H9 (cell line): ENCODE measurements around the gene ODF4. TPM values are rescaled to one million over a fixed set of nuclear protein-coding genes. Genes with fewer than 3 reads are reported as not detected.
A peak's percentile ranks its signal among the peaks of the same experiment; 100 is the strongest.

Experiments used
- DNase-seq: peaks from one replicate; pipeline ENCODE4 v3.0.0-alpha.2; 2017
- H2AFZ ChIP-seq: one replicate; pipeline ENCODE4 v1.6.1; 2013; ENCODE audit warnings: mild to moderate bottlenecking, low read length, control low read depth, moderate library complexity
- H2AK5ac ChIP-seq: 2 replicates; pipeline ENCODE4 v1.6.1; 2013; ENCODE audit warnings: low read length, control low read depth, mixed read lengths; ENCODE audit not compliant: insufficient read length
- H2BK120ac ChIP-seq: one replicate; pipeline ENCODE4 v1.6.1; 2013; ENCODE audit warnings: low read depth, mild to moderate bottlenecking, low read length, control low read depth, inconsistent platforms; ENCODE audit not compliant: poor library complexity, severe bottlenecking
- H2BK12ac ChIP-seq: 2 replicates; pipeline ENCODE4 v1.6.1; 2013; ENCODE audit warnings: low read length, control low read depth, mixed read lengths, low read depth; ENCODE audit not compliant: insufficient read length
- H2BK15ac ChIP-seq: 2 replicates; pipeline ENCODE4 v1.6.1; 2013; ENCODE audit warnings: low read depth, low read length, control low read depth
- H2BK20ac ChIP-seq: one replicate; pipeline ENCODE4 v1.6.1; 2013; ENCODE audit warnings: low read depth, mild to moderate bottlenecking, low read length, control low read depth, inconsistent platforms; ENCODE audit not compliant: poor library complexity, severe bottlenecking
- H2BK5ac ChIP-seq: 2 replicates; pipeline ENCODE4 v1.6.1; 2013; ENCODE audit warnings: low read length, control low read depth, mixed read lengths; ENCODE audit not compliant: insufficient read length
- H3K14ac ChIP-seq: 2 replicates; pipeline ENCODE4 v1.6.1; 2013; ENCODE audit warnings: low read length, control low read depth; ENCODE audit not compliant: insufficient read depth
- H3K18ac ChIP-seq: 2 replicates; pipeline ENCODE4 v1.6.1; 2013; ENCODE audit warnings: low read depth, mild to moderate bottlenecking, mixed read lengths, low read length, control low read depth; ENCODE audit not compliant: insufficient read length
- H3K23ac ChIP-seq: 2 replicates; pipeline ENCODE4 v1.6.1; 2013; ENCODE audit warnings: low read length, control low read depth, mixed read lengths, low read depth; ENCODE audit not compliant: insufficient read length
- H3K23me2 ChIP-seq: 2 replicates; pipeline ENCODE4 v1.6.1; 2013; ENCODE audit warnings: low read depth, mild to moderate bottlenecking, mixed read lengths, low read length, control low read depth; ENCODE audit not compliant: insufficient read length, poor library complexity, severe bottlenecking
- H3K27ac ChIP-seq: 2 replicates; pipeline ENCODE4 v1.5.1; 2013; ENCODE audit warnings: low read length, control low read depth, mixed read lengths, low read depth; ENCODE audit not compliant: insufficient read length
- H3K27me3 ChIP-seq: 2 replicates; pipeline ENCODE4 v1.6.1; 2013; ENCODE audit warnings: low read length, control low read depth, inconsistent platforms; ENCODE audit not compliant: insufficient read depth
- H3K4ac ChIP-seq: 2 replicates; pipeline ENCODE4 v1.6.1; 2013; ENCODE audit warnings: low read depth, mild to moderate bottlenecking, control low read depth, inconsistent platforms, low read length, moderate library complexity
- H3K4me1 ChIP-seq: 2 replicates; pipeline ENCODE4 v1.6.1; 2013; ENCODE audit warnings: low read length, control low read depth, inconsistent platforms; ENCODE audit not compliant: insufficient read depth
- H3K4me2 ChIP-seq: 2 replicates; pipeline ENCODE4 v1.6.1; 2013; ENCODE audit warnings: low read length, control low read depth, mixed read lengths; ENCODE audit not compliant: insufficient read length, insufficient read depth
- H3K56ac ChIP-seq: 2 replicates; pipeline ENCODE4 v1.6.1; 2013; ENCODE audit warnings: low read depth, mild to moderate bottlenecking, mixed read lengths, low read length, control low read depth; ENCODE audit not compliant: insufficient read length
- H3K79me1 ChIP-seq: 2 replicates; pipeline ENCODE4 v1.6.1; 2013; ENCODE audit warnings: low read depth, mild to moderate bottlenecking, moderate library complexity, low read length, control low read depth, inconsistent platforms; ENCODE audit not compliant: insufficient read depth, poor library complexity, severe bottlenecking
- H3K79me2 ChIP-seq: 2 replicates; pipeline ENCODE4 v1.6.1; 2013; ENCODE audit warnings: low read length, control low read depth, inconsistent platforms; ENCODE audit not compliant: insufficient read depth
- H3K9ac ChIP-seq: 2 replicates; pipeline ENCODE4 v1.6.1; 2013; ENCODE audit warnings: low read length, control low read depth, mixed read lengths; ENCODE audit not compliant: insufficient read length; ENCODE audit errors: extremely low read depth
- H3K9me3 ChIP-seq: one replicate; pipeline ENCODE4 v1.6.1; 2013; ENCODE audit warnings: low read depth, low read length, inconsistent platforms; ENCODE audit not compliant: control insufficient read depth
- H3T11ph ChIP-seq: one replicate; pipeline ENCODE4 v1.6.1; 2013; ENCODE audit warnings: mild to moderate bottlenecking, low read length, control low read depth, inconsistent platforms
- H4K20me1 ChIP-seq: one replicate; pipeline ENCODE4 v1.6.1; 2013; ENCODE audit not compliant: control insufficient read depth, insufficient read length, insufficient read depth
- H4K5ac ChIP-seq: 2 replicates; pipeline ENCODE4 v1.6.1; 2013; ENCODE audit warnings: low read depth, mild to moderate bottlenecking, mixed read lengths, low read length, control low read depth; ENCODE audit not compliant: insufficient read length
- H4K8ac ChIP-seq: replicated peaks from 2 replicates; pipeline ENCODE4 v1.6.1; 2013; ENCODE audit warnings: low read length, control low read depth, mixed read lengths, low read depth; ENCODE audit not compliant: insufficient read length
- H4K91ac ChIP-seq: 2 replicates; pipeline ENCODE4 v1.6.1; 2013; ENCODE audit warnings: low read depth, mild to moderate bottlenecking, moderate library complexity, mixed read lengths, low read length, control low read depth; ENCODE audit not compliant: insufficient read length
- H3K27ac Mint-ChIP-seq, 3 experiments: 2 replicates in 2 of 3; 3 replicates in 1 of 3; pipeline ENCODE4 v1.8.0; 2020 to 2021; ENCODE audit warnings: mixed read lengths in 3 of 3, mild to moderate bottlenecking in 1 of 3, moderate library complexity in 1 of 3
- H3K27me3 Mint-ChIP-seq: 2 replicates; pipeline ENCODE4 v1.8.0; 2021; ENCODE audit warnings: low read depth, mild to moderate bottlenecking, moderate library complexity, mixed read lengths
- H3K36me3 Mint-ChIP-seq, 3 experiments: 2 replicates in 2 of 3; 3 replicates in 1 of 3; pipeline ENCODE4 v1.8.0; 2020 to 2021; ENCODE audit warnings: low read depth in 3 of 3, mixed read lengths in 3 of 3; ENCODE audit not compliant: insufficient read depth in 1 of 3
- H3K4me1 Mint-ChIP-seq, 2 experiments: 2 replicates each; pipeline ENCODE4 v1.8.0; 2020; ENCODE audit warnings: mixed read lengths in 2 of 2
- H3K4me3 Mint-ChIP-seq, 2 experiments: 2 replicates in 1 of 2; 3 replicates in 1 of 2; pipeline ENCODE4 v1.8.0; 2020 to 2021; ENCODE audit warnings: mild to moderate bottlenecking in 2 of 2, mixed read lengths in 2 of 2, moderate library complexity in 1 of 2
- H3K9me3 Mint-ChIP-seq, 2 experiments: 2 replicates in 1 of 2; 3 replicates in 1 of 2; pipeline ENCODE4 v1.8.0; 2020; ENCODE audit warnings: mild to moderate bottlenecking in 2 of 2, mixed read lengths in 2 of 2, moderate library complexity in 1 of 2
- WGBS: extraction: QIAGEN DNeasy Blood & Tissue Kit; methylation state at CpG from one replicate; pipeline ENCODE4 v1.1.7; 2013; ENCODE audit warnings: missing lambda C conversion rate, low lambda C conversion rate, mixed read lengths; ENCODE audit not compliant: insufficient read length; ENCODE audit errors: extremely low coverage; 5-methylcytosine and 5-hydroxymethylcytosine counted together
- total RNA-seq: library from RNA; stranded (reverse); gene quantifications from 2 replicates; pipeline ENCODE4 v1.2.1, GENCODE V29; 2021
- TF ChIP-seq, protein P1 (sequence below): fragments of 200-600 bp; sonication (generic); conservative IDR thresholded peaks from 3 replicates; pipeline ENCODE4 v1.8.0; 2021; ENCODE audit warnings: antibody characterized with exemption, mild to moderate bottlenecking

The ODF4 gene
- total RNA-seq, 1 experiment from 2014 or later: not detected

DNA sequence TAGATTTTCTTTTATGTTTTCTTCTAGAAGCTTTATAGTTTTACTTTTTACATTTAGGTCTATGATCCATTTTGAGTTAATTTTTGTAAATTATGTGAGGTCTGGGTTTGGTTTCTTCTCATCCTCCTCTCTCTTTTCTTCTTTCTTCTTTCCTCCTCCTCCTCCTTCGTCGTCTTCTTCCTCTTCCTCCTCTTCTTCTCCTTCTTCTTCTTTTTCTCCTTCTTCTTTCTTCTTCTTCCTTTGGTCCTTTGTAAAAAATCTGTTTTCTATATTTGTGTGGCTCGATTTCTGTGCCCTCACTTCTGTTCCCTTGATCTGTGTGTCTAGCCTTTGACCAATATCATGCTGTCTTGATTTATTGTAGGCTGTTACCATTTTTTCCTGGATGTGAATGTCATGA, 39.4 kb upstream of the ODF4 start:
- Histone ChIP-seq H2BK20ac (no peak overlapping the region), H3K4ac (no peak overlapping the region), H3K27me3 (no peaks in the 10 kb centered on the region), H2AFZ (no peak overlapping the region), H3K79me1 (no peaks in the 10 kb centered on the region), H3K27ac (no peak overlapping the region), H3K14ac (no peak overlapping the region), H3K79me2 (no peaks in the 10 kb centered on the region), H3K4me2 (no peak overlapping the region), H2BK5ac (no peak overlapping the region), H2AK5ac (no peak overlapping the region), H3K4me1 (no peaks in the 10 kb centered on the region), H3K9me3 (no peaks in the 10 kb centered on the region), H3K23ac (no peak overlapping the region), H3K56ac (no peak overlapping the region), H2BK120ac (no peak overlapping the region), H4K91ac (no peak overlapping the region), H4K5ac (no peak overlapping the region), H3K18ac (no peak overlapping the region), H4K8ac (no peak overlapping the region), H3K9ac (no peak overlapping the region), H4K20me1 (no peaks in the 10 kb centered on the region), H2BK12ac (no peak overlapping the region), H3T11ph (no peak overlapping the region), H3K23me2 (no peaks in the 10 kb centered on the region), H2BK15ac (no peak overlapping the region)
- Mint-ChIP-seq H3K27me3 (peaks cover 6% of the 10 kb centered on the region; the same call in 1 of the 2 replicates), H3K36me3 (no peaks in the 10 kb centered on the region), H3K9me3 (peaks cover 0 to 6% of the 10 kb centered on the region in 2 experiments; a peak in 1 of 5 replicates), H3K4me3 (peak overlapping the region in 1 of 2 experiments; percentile 50; a peak in 1 of 5 replicates), H3K4me1 (peaks cover 4 to 5% of the 10 kb centered on the region in 2 experiments; a peak in 3 of 4 replicates), H3K27ac (no peak overlapping the region)
- whole genome bisulfite sequencing: no CpG with 5 or more reads among the region's 3 CpGs
- no peak for DNase-seq
- TF ChIP-seq, protein P1, sequence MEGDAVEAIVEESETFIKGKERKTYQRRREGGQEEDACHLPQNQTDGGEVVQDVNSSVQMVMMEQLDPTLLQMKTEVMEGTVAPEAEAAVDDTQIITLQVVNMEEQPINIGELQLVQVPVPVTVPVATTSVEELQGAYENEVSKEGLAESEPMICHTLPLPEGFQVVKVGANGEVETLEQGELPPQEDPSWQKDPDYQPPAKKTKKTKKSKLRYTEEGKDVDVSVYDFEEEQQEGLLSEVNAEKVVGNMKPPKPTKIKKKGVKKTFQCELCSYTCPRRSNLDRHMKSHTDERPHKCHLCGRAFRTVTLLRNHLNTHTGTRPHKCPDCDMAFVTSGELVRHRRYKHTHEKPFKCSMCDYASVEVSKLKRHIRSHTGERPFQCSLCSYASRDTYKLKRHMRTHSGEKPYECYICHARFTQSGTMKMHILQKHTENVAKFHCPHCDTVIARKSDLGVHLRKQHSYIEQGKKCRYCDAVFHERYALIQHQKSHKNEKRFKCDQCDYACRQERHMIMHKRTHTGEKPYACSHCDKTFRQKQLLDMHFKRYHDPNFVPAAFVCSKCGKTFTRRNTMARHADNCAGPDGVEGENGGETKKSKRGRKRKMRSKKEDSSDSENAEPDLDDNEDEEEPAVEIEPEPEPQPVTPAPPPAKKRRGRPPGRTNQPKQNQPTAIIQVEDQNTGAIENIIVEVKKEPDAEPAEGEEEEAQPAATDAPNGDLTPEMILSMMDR: no peak
